WTC11 (cell line): Measurements from ENCODE around the gene DAW1. TPM values are rescaled to one million over a fixed set of nuclear protein-coding genes. Genes with fewer than 3 reads are reported as not detected.

Source experiments
- ATAC-seq: fragments of 200-7000 bp; cut with Tn5 transposase; 2 replicates; pipeline ENCODE4 v1.10.0; 2021; ENCODE audit warnings: mild to moderate bottlenecking, moderate library complexity
- CTCF ChIA-PET: fragments of 300-600 bp; sonication (Branson Sonifier 250); formaldehyde crosslinking; loops from one replicate; lab custom pipeline; 2021; ENCODE audit warnings: antibody characterized with exemption; lab: Charles Lee
- POLR2A ChIA-PET: fragments of 350-600 bp; sonication (Branson Sonifier 250); formaldehyde crosslinking; loops from one replicate; lab custom pipeline; 2021; ENCODE audit warnings: antibody characterized with exemption; lab: Charles Lee
- DNase-seq: peaks from one replicate; pipeline ENCODE4 v3.0.0; 2021; ENCODE audit warnings: low spot score
- H3K27ac Mint-ChIP-seq: 2 replicates; pipeline ENCODE4 v1.8.0; 2021; ENCODE audit warnings: mixed read lengths
- H3K27me3 Mint-ChIP-seq: 2 replicates; pipeline ENCODE4 v1.8.0; 2021; ENCODE audit warnings: low read depth, mild to moderate bottlenecking, moderate library complexity, mixed read lengths
- H3K36me3 Mint-ChIP-seq: 2 replicates; pipeline ENCODE4 v1.8.0; 2021; ENCODE audit warnings: mixed read lengths
- H3K4me1 Mint-ChIP-seq: 2 replicates; pipeline ENCODE4 v1.8.0; 2022; ENCODE audit warnings: mixed read lengths
- H3K4me3 Mint-ChIP-seq: 2 replicates; pipeline ENCODE4 v1.8.0; 2021; ENCODE audit warnings: mild to moderate bottlenecking, moderate library complexity, mixed read lengths
- H3K9me3 Mint-ChIP-seq: 2 replicates; pipeline ENCODE4 v1.8.0; 2021; ENCODE audit warnings: mixed read lengths
- ELF4 ChIP-seq: sonication (generic); formaldehyde crosslinking; IDR thresholded peaks from 2 replicates; pipeline ENCODE4 v1.8.1; 2022; ENCODE audit warnings: low read depth, mild to moderate bottlenecking, moderate library complexity, missing genetic modification reagents
- FOXJ3 ChIP-seq: sonication (generic); formaldehyde crosslinking; IDR thresholded peaks from 2 replicates; pipeline ENCODE4 v1.9.0; 2021; ENCODE audit warnings: missing genetic modification reagents, mild to moderate bottlenecking, borderline replicate concordance
- MYBL2 ChIP-seq: sonication (generic); formaldehyde crosslinking; IDR thresholded peaks from 2 replicates; pipeline ENCODE4 v1.8.1; 2023; ENCODE audit warnings: mild to moderate bottlenecking, moderate library complexity, missing genetic modification reagents
- NFYB ChIP-seq: sonication (generic); formaldehyde crosslinking; conservative IDR thresholded peaks from 2 replicates; pipeline ENCODE4 v1.8.0; 2022; ENCODE audit warnings: low read depth, missing genetic modification reagents
- SOX15 ChIP-seq: fragments of 250-450 bp; sonication (Bioruptor Pico); IDR thresholded peaks from 2 replicates; pipeline ENCODE4 v1.9.0; 2021; ENCODE audit warnings: mild to moderate bottlenecking
- ZNF423 ChIP-seq: fragments of 250-450 bp; sonication (Bioruptor Pico); IDR thresholded peaks from 2 replicates; pipeline ENCODE4 v2.1.2; 2022; ENCODE audit warnings: mild to moderate bottlenecking, moderate library complexity
- ZNF671 ChIP-seq: fragments of 250-450 bp; sonication (Bioruptor Pico); IDR thresholded peaks from 2 replicates; pipeline ENCODE4 v1.8.0; 2021; ENCODE audit warnings: mild to moderate bottlenecking
- total RNA-seq: library from RNA; stranded (reverse); gene quantifications from 3 replicates; pipeline ENCODE4 v1.2.3, GENCODE V29; 2021
- TF ChIP-seq, protein P1 (sequence below): fragments of 250-450 bp; sonication (Bioruptor Pico); conservative IDR thresholded peaks from 2 replicates; pipeline ENCODE4 v1.9.0; 2021; ENCODE audit warnings: mild to moderate bottlenecking
- TF ChIP-seq, protein P2 (sequence below): sonication (generic); formaldehyde crosslinking; IDR thresholded peaks from 2 replicates; pipeline ENCODE4 v1.8.1; 2023; ENCODE audit warnings: mild to moderate bottlenecking, missing genetic modification reagents, borderline replicate concordance
- TF ChIP-seq, protein P3 (sequence below): sonication (generic); formaldehyde crosslinking; IDR thresholded peaks from 2 replicates; pipeline ENCODE4 v1.8.0; 2022; ENCODE audit warnings: mild to moderate bottlenecking, missing genetic modification reagents
- TF ChIP-seq, protein P4 (sequence below): fragments of 250-450 bp; sonication (Bioruptor Pico); IDR thresholded peaks from 2 replicates; pipeline ENCODE4 v1.8.0; 2021; ENCODE audit warnings: mild to moderate bottlenecking
- TF ChIP-seq, protein P5 (sequence below): sonication (generic); formaldehyde crosslinking; IDR thresholded peaks from 2 replicates; pipeline ENCODE4 v1.8.0; 2022; ENCODE audit warnings: mild to moderate bottlenecking, missing genetic modification reagents

The DAW1 gene
- total RNA-seq, 1 experiment from 2014 or later: 0.61 TPM

DNA sequence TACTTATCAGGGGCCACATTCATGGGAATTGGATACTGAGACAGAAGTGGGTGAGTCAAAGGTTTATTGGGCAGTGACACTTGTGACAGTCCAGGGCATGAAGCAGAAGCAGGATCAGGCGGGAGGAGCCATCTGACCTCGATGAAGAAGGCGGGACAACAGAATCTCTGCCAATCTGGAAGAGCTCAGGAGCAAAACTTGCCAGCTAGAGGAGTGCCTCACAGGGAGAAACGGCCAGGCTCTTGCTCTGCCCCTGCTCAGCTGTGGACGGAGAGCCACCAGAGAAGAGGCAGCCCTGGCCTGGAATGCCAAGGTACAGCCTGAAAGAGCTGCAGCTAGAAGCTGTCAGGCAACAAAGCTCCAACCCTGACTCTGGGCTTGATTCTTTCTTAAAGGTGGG, 16.9 kb downstream of the DAW1 start (continued):
- TF ChIP-seq, protein P1, sequence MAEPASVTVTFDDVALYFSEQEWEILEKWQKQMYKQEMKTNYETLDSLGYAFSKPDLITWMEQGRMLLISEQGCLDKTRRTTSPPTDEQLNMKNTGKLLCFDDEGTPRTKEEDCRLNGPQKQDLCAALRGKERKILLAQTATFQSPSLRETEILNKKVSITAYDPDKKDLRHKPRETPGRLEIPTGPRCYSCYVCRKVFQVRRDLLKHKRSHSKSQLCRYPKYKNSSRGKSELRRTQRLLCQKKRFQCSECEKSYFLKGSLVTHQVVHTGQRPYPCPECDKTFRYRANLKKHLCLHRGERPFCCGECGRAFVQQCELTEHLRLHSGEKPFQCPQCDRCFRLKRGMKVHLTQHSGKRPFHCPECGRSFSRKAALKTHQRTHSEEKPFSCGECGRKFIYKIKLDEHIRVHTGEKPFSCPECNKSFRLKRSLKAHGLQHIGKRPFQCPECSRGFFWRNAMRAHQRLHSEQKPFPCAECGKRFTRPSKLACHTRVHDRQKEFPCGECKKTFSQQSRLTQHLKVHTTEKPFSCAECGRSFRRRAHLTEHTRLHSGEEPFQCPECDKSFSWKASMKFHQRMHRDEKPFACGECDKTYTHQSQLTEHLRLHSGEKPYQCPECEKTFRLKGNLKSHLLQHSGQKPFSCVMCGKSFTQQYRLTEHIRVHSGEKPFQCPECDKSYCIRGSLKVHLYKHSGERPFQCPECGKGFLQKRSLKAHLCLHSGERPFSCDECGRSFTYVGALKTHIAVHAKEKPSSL: no peak

DNA sequence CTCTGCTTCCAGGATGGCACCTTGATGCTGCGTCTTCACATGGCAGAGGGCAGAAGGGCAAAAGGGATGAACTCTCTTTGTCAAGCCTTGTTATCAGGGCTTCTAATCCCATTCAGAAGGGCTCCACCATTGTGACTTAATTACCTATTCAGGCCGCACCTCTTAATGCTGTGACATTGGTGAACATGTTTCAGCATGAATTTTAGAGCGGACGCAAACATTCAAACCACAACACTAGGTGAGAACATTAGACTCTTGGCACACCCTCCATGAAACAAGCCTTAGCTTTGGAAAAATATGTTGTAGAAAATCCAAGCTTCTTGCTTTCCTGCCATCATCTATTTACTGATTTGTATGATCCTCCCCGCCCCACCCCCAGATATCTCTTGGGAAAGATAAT, 17.9 kb downstream of the DAW1 start:
- TF ChIP-seq, protein P2, sequence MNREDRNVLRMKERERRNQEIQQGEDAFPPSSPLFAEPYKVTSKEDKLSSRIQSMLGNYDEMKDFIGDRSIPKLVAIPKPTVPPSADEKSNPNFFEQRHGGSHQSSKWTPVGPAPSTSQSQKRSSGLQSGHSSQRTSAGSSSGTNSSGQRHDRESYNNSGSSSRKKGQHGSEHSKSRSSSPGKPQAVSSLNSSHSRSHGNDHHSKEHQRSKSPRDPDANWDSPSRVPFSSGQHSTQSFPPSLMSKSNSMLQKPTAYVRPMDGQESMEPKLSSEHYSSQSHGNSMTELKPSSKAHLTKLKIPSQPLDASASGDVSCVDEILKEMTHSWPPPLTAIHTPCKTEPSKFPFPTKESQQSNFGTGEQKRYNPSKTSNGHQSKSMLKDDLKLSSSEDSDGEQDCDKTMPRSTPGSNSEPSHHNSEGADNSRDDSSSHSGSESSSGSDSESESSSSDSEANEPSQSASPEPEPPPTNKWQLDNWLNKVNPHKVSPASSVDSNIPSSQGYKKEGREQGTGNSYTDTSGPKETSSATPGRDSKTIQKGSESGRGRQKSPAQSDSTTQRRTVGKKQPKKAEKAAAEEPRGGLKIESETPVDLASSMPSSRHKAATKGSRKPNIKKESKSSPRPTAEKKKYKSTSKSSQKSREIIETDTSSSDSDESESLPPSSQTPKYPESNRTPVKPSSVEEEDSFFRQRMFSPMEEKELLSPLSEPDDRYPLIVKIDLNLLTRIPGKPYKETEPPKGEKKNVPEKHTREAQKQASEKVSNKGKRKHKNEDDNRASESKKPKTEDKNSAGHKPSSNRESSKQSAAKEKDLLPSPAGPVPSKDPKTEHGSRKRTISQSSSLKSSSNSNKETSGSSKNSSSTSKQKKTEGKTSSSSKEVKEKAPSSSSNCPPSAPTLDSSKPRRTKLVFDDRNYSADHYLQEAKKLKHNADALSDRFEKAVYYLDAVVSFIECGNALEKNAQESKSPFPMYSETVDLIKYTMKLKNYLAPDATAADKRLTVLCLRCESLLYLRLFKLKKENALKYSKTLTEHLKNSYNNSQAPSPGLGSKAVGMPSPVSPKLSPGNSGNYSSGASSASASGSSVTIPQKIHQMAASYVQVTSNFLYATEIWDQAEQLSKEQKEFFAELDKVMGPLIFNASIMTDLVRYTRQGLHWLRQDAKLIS (CRISPR knock-in tag): no peak
- no peak for TF ChIP-seq MYBL2 (CRISPR knock-in tag)
- TF ChIP-seq FOXJ3 (CRISPR knock-in tag): no peak
- TF ChIP-seq ZNF423: no peak
- no peak for TF ChIP-seq SOX15 (CRISPR knock-in tag)
- TF ChIP-seq, protein P3, sequence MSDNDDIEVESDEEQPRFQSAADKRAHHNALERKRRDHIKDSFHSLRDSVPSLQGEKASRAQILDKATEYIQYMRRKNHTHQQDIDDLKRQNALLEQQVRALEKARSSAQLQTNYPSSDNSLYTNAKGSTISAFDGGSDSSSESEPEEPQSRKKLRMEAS (CRISPR knock-in tag): no peak
- TF ChIP-seq, protein P4, sequence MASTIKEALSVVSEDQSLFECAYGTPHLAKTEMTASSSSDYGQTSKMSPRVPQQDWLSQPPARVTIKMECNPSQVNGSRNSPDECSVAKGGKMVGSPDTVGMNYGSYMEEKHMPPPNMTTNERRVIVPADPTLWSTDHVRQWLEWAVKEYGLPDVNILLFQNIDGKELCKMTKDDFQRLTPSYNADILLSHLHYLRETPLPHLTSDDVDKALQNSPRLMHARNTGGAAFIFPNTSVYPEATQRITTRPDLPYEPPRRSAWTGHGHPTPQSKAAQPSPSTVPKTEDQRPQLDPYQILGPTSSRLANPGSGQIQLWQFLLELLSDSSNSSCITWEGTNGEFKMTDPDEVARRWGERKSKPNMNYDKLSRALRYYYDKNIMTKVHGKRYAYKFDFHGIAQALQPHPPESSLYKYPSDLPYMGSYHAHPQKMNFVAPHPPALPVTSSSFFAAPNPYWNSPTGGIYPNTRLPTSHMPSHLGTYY: no peak
- TF ChIP-seq ELF4: no peak
- no peak for TF ChIP-seq NFYB (CRISPR knock-in tag)
- TF ChIP-seq, protein P1: no peak
- no peak for TF ChIP-seq ZNF671 (CRISPR knock-in tag)
- TF ChIP-seq, protein P5, sequence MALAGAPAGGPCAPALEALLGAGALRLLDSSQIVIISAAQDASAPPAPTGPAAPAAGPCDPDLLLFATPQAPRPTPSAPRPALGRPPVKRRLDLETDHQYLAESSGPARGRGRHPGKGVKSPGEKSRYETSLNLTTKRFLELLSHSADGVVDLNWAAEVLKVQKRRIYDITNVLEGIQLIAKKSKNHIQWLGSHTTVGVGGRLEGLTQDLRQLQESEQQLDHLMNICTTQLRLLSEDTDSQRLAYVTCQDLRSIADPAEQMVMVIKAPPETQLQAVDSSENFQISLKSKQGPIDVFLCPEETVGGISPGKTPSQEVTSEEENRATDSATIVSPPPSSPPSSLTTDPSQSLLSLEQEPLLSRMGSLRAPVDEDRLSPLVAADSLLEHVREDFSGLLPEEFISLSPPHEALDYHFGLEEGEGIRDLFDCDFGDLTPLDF (CRISPR knock-in tag): no peak
- Mint-ChIP-seq H3K9me3 (no peaks in the 10 kb centered on the region), H3K4me3 (no peak overlapping the region), H3K36me3 (no peaks in the 10 kb centered on the region), H3K27ac (no peak overlapping the region), H3K4me1 (peaks cover 5% of the 10 kb centered on the region), H3K27me3 (no peaks in the 10 kb centered on the region)
- ATAC-seq (no peak), DNase-seq (no peak)
- CTCF ChIA-PET: interaction anchor here (0.7 to 1.7 kb wide), 2 partner anchors 116 to 231 kb away, joined by 3 to 5 read pairs; no protein-coding TSS in a partner anchor
- POLR2A ChIA-PET: no interaction called here
